ENCODE measurements around the gene ZFYVE21. TPM values are rescaled to one million over a fixed set of nuclear protein-coding genes. Genes with fewer than 3 reads are reported as not detected.

The ZFYVE21 gene
- total RNA-seq, 6 experiments from 2014 or later = 40.9 to 47.7 (median 42.1) TPM

DNA sequence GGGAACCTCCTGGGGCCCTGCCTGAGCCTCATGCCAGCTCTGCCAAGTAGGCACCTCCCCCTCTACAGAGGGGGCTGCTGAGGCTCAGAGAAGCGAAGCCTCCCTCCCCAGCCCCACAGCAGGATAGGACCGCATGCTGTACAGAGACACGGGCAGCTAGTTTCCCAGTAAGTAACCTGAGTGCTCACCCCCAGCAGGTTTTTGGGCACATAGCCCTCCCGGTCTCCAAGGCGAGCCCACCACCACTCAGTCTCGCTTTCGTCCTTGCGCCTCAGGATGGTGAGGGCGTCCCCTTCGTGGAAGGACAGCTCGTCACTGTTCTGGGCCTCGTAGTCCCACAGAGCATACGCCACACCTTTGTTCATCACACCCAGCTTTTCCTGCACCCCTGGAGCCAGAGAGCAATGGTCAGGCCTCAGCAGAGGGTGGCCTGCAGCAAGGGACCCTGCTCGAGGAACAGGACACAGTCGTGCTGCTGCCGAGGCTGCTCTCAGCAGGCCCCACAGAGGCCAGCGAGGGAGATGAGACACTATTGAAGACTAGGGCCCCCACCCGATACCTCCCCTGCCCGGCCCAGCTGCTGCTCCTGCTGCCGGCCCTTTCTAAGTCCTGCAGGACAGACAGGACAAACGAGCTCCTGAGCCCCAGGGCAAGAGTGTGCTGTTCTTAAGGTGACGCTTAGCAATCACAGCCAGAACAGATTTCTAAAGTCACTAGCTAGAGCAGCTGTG, 20.4 kb downstream of the ZFYVE21 start:
- no peak for DNase-seq
- TF ChIP-seq CTCF (IDR thresholded peaks at IDR 0.05) = no peak
- Mint-ChIP-seq H3K4me3 (no peak overlapping the region), H3K9me3 (no peaks in the 10 kb centered on the region), H3K4me1 (ENCODE audit: low read depth) (peaks cover 16% of the 10 kb centered on the region), H3K36me3 (ENCODE audit: low read depth) (peaks cover 5% of the 10 kb centered on the region; the same call in 1 of the 2 replicates), H3K27ac (no peak overlapping the region), H3K27me3 (ENCODE audit: insufficient read depth) (peaks cover 9% of the 10 kb centered on the region)

DNA sequence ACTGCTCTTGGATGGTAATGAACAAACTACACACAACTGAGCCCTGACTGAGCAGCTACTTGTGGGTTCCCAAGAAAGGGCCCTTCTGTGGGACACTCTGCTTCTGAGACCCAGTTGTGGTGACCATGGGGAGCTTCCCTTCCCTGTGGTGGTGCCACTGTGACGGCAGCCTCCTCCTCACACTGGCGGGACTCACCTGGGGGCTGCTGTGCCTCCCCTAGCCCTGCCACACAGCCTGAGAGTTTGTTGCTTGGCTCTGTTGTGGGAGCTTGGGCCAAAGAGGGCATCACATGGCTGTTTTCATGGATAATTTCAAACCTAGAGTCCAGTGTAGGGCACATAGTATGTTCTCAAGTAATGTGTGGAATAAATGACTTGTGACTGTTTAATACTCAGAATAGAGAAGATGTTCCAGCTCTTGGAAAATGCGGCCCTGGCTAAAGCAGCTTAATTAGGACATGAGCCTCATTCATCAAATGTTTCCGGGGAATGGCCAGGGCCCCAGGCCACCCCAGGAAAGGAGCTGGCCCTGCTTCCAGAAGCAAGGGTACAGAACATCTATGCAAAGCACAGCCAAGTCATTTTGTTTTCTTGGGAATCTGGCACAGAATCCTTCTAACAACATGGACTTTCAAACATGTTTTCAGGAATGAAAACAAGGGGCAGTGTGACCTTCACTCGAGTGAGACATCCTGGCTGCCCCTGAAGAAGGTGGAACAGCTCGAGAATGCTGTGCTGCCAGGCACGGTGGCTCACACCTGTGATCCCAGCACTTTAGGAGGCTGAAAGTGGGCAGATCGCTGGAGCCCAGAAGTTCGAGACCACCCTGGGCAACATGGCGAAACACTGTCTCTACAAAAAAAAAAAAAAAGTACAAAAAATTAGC, 21.2 kb downstream of the ZFYVE21 start:
- Mint-ChIP-seq H3K4me3 (no peak overlapping the region), H3K4me1 (ENCODE audit: low read depth) (peaks cover 24% of the 10 kb centered on the region), H3K36me3 (ENCODE audit: low read depth) (peaks cover 5% of the 10 kb centered on the region; the same call in 1 of the 2 replicates), H3K9me3 (no peaks in the 10 kb centered on the region), H3K27ac (no peak overlapping the region), H3K27me3 (ENCODE audit: insufficient read depth) (peaks cover 9% of the 10 kb centered on the region)
- TF ChIP-seq CTCF (IDR thresholded peaks at IDR 0.05) = no peak
- DNase-seq = no peak

- Mint-ChIP-seq H3K9me3 (no peaks in the 10 kb centered on the region), H3K27ac (no peak overlapping the region), H3K4me3 (no peak overlapping the region), H3K36me3 (ENCODE audit: low read depth) (peaks cover 5% of the 10 kb centered on the region; the same call in 1 of the 2 replicates), H3K4me1 (ENCODE audit: low read depth) (peaks cover 25% of the 10 kb centered on the region), H3K27me3 (ENCODE audit: insufficient read depth) (peaks cover 9% of the 10 kb centered on the region)
- TF ChIP-seq CTCF (IDR thresholded peaks at IDR 0.05) = no peak
- DNase-seq = no peak
Measured at GRCh38 chr14:103737432-103738045, 21.9 kb downstream of the ZFYVE21 start.

DNA sequence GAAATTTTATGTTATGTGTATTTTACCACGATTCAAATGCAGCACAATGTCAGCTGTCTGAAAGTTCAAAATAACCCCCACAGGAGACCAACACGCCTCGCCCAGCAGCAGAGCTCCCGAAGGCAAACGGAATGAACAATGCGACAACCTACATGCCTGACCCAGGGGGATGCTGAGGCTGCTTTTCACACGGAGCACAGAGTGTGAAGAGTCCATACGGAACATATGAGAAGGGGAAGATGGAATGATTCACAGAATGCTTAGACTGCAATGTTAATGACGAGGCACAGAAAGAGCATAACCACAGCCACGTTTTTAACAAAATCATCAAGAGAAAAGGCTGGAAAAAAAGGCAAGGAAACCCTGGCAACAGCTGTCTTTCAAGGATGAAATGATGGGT, 22.6 kb downstream of the ZFYVE21 start:
- H3K4me3 Mint-ChIP-seq = no peak overlapping the region
- H3K36me3 Mint-ChIP-seq (ENCODE audit: low read depth) = peaks cover 5% of the 10 kb centered on the region; the same call in 1 of the 2 replicates
- peaks cover 9% of the 10 kb centered on the region for H3K27me3 Mint-ChIP-seq (ENCODE audit: insufficient read depth)
- DNase-seq = no peak
- H3K27ac Mint-ChIP-seq = no peak overlapping the region
- peaks cover 25% of the 10 kb centered on the region for H3K4me1 Mint-ChIP-seq (ENCODE audit: low read depth)
- no peaks in the 10 kb centered on the region for H3K9me3 Mint-ChIP-seq
- TF ChIP-seq CTCF (IDR thresholded peaks at IDR 0.05) = no peak

GRCh38 chr14:103738701-103739451, 23.3 kb downstream of the ZFYVE21 start:
- TF ChIP-seq CTCF (IDR thresholded peaks at IDR 0.05) = no peak
- DNase-seq = no peak
- H3K4me3 Mint-ChIP-seq = no peak overlapping the region
- H3K36me3 Mint-ChIP-seq (ENCODE audit: low read depth) = peaks cover 5% of the 10 kb centered on the region; the same call in 1 of the 2 replicates
- H3K9me3 Mint-ChIP-seq = no peaks in the 10 kb centered on the region
- H3K27me3 Mint-ChIP-seq (ENCODE audit: insufficient read depth) = peaks cover 9% of the 10 kb centered on the region
- no peak overlapping the region for H3K27ac Mint-ChIP-seq
- peaks cover 20% of the 10 kb centered on the region for H3K4me1 Mint-ChIP-seq (ENCODE audit: low read depth)

All from HFFc6 (cell line).